Stimulated activated CD8-positive, alpha-beta memory T cell treated with anti-CD3 and anti-CD28 coated beads, Interleukin-15, amount 100 ng/mL, for 4 hours (primary cell): Measurements from ENCODE around the gene RASSF5.

Experiments
- DNase-seq, 2 donors: peaks; one replicate each; pipeline ENCODE4 v3.0.0-alpha.2; 2020; ENCODE audit warnings: low read depth in 2 of 2

The RASSF5 gene

DNA sequence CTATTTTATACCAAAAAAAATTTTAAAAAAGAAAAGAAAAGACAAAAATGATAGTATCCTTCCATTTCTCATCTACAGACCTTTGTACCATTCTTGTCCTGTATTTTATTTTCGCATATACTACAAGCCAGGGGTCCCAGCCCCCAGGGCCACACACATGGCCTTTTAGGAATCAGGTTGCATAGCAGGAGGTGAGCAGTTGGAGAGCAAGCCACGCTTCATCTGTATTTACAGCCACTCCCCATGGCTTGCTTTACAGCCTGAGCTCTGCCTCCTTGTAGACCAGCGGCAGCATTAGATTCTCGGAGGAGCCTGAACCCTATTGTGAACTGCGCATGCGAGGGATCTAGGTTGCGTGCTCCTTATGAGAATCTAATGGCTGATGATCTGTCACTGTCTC, 39.8 kb downstream of the RASSF5 start:
- no peak for DNase-seq

DNA sequence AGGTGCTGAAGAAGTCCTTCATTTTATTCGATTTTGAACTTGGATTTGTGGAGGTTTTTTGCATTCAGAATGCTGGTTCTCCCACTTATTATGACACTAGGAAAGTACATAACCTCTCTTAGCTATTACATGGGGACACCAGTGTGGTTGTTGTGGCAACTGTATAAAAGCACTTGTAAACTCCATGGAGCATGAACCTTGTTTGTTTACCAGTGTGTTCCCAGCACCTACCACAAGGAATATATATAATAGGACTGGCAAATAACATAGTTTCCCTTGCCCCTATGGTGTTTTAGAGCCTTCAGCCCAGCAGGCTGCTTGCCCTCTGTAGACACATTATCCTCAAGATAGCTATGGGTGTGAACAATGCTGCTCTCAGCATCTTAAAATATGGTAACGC, 43.1 kb downstream of the RASSF5 start:
- no peak for DNase-seq

DNA sequence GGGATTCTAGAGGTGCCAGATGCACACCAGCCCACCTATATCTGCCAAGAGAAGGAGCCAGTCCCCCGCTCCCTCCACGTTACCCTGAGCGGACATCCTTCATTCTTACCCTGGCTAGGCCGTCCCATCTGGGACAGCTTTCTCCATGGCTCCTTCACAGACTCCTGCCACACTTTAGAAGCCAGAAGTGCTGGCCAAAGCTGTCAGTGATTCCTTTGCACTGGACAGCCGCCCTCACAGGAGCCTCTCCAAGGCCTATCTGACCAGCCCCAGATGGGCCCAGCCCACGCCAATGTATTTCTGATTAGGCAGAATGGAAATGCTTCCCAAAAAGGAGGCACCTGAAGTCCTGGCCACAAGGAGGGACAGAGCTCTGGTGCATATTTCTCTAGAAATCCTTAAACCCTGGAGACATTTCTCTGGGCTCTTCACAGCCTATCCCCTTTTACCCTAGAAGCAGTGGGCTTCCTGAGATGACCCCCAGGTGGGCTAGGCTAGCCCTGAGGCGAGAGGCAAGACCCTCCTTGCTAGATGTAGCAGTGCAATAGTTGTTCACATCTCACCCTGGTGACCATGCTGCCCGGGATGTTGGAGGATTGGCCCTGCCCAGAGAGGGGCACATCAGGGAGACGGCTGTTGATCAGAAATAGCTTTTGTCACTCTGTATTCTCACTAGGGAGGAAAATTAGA, 44.1 kb downstream of the RASSF5 start:
- no peak for DNase-seq

DNA sequence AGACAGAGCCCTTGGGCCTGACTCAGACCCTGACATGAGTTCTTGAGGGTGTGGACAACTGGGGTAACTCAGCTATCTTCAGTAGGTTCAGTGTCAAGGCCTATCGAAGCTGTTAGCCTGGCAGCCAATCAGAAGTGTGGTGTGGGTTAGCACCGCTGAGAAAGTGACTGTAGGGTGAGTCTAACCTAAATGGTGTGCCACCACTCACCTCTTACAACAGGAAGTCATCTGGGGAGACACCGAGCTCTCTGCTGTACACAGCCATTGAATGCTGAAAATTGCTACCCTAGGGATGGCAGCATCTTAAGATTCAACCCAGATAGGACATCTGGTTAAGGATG, 44.6 kb downstream of the RASSF5 start:
- DNase-seq, result peak; percentile 54 to 75

DNA sequence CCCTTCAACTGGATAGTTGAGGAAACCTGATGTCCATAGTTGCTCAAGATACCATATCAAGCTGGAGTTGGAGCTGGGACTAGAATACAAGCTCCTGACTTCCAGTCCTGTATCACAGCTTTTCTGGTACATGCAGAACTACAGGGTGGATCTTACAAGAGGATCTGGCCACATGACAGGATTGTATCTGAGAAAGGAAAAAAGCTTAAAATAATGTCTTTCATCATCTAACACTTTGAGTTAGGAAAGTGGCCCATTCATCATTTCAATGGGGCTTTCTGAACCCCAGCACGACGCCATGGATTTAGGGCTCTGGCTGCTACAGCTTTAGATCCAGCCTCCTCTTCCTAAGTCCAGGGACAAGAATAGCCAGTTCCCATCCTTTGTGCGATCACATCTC, 46.9 kb downstream of the RASSF5 start:
- no peak for DNase-seq

DNA sequence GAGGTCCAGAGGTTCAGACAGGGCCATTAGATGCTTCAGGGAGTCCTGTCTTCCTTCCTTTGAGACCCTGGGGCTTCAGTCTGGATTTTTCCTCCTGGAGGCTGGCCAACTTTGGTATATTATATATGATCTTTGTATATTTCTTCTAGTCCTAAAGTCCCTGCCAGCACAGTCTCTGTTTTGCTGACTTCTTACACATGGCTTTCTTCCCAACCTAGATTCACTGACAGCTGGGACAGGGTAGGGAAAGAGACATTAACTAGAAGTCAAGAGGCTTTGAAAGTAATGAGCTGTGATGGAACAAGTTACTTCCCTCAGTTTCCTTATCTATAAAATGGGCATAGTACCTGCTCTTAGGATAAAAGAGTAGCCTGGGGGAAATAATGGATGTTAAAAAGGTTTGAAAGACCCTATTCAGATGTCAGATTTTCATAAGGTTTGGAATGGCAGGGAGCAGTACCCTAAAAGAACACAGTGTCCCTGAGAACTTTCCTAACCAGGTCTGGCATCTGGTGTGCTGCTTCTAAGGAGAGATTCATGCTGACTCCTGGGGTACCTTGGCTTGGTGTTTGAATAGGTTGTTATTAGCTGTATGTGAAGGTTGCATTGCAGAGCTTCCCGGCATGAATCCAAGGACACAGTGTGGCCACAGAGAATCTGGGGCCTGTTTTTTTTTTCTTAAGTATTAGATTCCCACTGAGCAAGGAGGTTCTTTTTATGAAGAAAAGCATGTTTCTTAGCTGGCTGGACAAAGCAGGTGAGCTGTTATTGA, 47.6 kb downstream of the RASSF5 start:
- DNase-seq, result no peak

DNA sequence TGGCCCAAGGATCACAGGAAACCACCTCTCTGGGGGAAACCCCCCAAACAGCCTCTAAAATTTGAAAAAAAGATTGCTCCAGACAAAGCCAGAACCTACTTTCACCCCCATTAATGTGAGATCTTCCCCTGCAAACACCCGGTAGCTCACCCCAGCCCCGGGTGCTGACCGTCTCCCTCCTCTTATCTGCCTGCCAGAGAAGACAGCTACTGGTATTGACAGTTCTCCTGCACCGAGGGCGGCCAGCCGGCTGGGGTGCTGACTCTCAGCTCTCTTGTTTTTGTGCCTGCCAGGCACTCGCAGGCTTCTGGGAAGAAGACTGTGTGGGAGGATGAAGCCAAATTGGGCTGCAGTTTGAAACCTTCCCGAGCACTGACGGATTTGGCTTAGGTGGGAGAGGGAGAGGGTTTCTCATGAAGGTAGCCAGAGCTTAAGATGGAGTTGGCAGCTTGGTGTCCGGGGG, 48.2 kb downstream of the RASSF5 start:
- no peak for DNase-seq

DNA sequence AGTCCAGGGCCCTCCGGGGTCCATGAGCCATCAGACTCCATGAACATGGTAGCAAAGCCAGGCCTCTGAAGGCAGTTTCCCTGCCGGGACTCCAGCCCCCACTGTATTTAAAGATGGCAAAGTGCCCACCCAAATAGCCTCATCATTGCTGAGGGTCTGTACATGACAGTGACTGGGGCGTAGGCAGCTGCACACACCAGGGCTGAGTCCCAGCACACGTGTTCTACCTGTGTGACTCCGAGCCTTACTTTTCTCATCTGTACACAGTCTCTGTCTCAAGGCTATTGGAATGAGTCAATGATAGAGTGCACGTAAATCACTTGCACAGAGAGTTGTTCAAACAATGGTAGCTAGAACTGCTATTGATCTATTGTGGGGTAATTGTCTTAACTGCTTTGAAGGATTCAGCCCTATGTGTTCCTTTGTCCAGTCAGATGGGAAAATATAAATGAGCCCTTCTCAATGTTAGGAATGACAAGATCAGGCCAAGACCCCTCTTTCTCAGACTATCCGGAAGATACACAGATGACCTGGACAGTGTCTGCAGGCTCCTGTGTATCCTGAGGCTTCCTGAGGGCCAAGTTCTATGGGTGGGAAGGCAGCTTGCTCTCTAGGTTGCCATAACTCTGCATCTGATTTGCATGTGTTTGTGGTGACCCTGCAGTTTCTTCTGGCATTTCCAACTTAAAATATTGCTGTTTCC, 48.9 kb downstream of the RASSF5 start:
- DNase-seq, result no peak

DNA sequence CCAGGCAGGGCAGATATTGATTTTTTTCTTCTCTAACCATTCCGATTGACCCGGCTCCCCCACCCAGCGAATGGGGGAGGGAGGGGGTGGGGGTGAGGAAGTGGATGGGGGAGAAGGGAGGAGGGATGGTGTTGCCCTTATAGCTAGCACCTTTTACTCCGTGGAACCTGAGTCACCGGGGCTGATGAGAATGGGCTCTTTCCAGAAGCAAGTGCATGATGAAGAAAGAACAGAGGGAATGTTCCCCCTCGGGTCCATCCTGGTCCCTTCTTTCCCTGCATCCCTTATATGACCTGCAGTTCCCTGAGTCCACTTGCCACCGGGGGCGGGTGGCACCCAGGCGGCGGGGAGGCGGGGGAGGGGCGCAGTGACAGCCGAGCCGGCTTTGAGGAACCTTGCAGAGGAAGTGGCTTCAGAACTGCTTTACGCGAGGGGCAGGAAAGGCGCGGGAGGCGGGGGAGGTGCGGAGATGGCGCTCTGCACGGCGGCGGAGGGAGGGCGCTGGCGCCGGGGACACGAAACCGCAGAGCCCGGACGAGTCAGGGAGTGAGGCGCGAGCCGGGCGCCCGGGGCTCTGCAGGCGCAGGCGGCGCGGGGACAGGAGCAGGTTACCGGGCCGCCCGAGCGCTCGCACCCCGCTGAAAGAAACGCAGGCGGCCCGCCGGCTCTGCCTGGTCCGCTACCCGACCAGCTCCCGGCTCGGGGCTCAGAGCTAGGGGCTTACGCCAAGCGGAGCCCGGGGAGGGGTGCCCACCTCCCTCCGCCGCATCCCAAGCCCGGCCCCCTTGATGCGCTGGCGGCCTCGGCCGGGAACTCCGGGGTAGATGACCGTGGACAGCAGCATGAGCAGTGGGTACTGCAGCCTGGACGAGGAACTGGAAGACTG, 49.7 kb downstream of the RASSF5 start:
- peak; percentile 83 to 85 for DNase-seq

DNA sequence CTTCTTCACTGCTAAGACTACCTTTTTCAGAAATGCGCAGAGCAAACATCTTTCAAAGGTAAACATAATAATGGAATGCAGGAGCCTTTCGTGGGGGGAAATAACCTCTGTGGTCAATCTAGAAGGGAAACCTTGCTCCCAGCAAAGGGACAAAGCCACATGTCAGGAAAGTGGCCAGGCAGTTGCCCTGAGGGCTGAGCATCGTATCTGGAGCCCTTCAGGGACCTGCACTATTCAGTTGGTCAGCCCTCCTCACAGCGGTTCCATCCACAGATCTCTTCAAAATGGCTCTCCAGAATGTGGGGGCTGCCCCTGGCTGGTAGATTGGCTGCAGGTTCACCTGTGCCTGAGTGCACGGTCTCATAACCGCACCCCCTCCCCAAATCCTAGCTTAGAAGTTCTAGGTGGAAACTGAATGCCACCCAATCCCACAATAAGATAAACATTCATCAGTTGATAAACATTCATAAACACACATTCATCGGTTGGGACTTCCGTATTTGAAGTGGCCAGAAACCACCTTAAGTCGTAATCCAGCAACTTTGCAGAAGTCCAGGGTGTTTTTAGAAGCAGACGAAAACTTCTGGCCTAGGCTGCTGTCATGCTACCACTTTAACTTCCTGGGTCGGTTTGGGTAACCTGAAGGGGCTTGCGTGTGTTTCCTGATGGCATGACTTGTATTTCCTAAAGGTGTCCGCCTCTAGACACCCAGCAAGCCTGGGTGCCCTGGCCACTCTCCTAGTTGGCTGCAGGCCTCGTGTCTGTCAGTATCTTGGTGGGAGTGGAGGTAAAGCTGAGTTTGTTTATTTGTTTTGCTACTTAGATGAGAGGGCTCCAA, 50.5 kb downstream of the RASSF5 start:
- no peak for DNase-seq

DNA sequence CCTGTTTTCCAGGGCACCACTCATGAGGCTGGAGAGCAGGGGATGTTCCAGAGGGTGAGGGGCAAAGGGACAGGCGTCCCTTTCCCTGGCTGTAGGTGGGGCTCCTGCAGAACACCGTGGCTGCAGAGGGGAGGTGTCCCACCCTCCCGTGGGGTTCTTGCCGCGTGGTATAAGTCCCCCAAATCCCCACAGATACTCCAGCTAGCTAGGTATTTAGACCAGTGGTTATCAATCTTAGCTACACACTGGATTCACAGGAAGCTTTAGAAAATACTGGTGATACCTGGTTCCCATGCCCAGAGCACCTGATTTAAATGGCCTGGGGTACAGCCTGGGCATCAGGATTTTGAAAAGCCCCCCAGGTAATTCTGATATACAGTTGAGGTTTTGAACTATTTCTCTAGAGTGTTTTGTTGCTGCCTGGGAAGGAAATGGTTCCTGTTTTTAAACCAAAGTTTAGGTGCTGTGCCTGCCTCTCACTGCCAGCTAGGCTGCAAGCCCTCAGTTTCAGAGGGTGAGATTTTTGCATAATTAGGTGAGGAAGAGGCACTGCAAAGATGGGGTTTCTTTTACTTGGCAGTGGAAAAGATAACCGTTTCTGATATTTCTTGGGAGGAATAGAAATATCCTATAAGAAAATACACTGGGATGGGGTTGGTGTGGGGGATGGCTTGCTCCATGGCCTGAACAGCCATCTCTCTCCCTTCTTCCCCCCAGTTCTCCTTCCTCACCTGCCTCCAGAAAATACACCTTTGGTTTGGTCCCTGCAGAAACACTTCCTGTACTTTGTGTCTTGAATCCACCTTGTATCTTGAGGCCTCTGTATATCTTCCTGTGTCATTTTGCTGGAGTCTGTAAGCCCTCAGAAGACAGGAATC, 51.7 kb downstream of the RASSF5 start:
- DNase-seq, result no peak

DNA sequence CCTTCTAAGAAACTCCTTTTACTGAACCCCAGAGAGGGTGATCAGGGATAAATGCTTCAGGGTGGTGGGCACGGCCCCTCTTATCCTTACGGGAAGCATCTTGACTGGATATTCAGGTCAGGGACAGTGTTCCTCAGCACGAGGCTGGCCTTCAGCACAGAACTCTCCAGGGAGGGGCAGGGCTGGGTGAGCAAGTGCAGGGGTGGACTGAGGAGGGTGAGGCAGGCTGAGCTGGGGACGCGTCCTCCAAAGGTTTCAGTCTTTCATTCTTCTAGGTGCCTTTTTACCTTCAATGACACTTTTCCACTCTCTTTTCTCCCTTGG, 52.3 kb downstream of the RASSF5 start:
- DNase-seq, result no peak

DNA sequence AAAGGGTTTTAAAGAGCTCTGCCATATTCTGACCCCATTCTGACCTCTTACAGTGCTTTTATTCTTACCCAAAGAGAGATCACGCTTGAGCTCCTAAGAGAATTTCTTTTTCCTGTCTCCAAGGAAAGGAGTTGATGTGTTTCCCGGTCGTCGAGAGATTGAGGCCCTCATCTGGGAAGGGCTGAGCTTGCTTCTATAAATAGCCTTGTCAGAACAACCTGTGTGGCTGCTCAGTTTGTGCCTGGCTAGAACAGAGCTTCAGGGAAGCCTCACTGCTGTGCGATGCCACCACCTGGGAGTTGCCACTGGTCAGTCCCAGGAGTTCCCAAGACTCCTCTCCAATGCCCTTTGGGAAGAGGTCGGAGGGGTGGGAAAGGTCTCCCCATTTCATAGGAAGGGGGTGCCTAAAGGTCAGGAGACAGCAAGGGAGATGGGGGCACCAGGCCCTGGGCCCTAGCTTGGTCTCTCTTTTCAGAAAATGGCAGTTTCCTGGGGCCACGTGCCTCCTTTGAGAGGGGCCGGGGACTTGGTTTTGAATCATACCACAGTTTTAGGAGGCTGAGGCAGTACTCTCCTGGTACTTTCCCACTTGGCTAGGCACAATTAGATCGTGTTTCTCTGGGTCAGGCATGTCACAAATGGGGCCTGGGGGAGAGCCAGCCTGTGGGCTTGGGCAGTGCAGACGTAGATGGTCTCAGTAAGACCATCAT, 52.8 kb downstream of the RASSF5 start:
- DNase-seq, result no peak

DNA sequence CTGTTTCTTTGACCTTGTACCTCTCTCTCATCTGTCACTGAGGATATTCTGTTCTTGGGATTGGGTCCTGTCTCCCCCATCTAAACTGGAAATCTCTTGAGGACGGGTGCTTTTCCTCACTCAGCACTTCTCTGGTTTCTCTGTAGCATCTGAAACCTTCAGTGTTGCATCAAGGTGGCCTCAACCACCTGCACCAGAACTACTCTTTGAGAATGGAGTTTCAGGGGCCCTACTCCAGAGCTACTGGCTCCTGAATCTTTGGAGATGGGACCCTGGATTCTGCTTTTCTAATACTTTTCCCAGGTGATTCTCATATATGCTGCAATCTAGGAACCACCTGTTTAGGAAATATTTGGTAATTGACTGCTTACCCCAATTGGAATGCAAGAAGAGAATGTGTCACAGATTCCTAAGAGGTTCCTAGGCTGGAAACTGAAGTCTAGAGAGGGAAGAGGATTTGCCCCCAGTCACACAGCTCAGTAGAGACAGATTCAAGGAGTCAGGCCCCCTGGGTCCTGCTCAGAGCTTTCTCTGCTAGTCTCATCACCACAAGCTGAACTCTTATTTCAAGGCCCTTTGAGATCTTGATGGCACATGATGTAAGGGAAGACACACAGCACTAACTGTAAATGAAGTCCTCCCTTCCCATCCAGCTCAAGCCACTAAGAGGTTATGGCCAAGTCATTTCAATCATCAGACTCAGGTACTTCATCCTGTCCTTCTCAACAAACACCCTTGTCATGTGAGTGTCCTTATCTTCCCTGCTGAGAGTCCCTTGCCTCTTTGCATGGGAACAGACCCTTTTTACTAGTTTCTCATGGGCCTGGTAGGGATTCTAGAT, 56.3 kb downstream of the RASSF5 start:
- no peak for DNase-seq

DNA sequence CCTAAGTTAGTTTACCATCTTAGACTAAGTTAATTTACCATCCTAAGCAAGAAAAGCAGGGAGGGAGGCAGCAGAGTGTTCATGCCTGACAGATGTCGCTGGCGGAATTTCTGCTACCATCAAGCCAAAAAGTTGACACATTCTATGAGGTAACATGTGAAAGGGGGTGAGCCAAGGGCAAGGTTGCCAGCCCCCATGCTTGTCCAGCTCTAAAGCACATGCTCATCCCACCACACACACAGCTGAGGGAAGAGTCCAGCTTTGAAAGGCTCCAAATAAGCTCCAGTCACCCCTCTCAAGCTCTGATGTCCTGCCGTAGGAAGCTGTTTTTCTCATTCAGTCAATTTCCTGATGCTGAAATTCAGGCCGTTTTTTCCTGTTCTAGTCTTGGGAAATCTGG, 58.7 kb downstream of the RASSF5 start:
- DNase-seq, result no peak

DNA sequence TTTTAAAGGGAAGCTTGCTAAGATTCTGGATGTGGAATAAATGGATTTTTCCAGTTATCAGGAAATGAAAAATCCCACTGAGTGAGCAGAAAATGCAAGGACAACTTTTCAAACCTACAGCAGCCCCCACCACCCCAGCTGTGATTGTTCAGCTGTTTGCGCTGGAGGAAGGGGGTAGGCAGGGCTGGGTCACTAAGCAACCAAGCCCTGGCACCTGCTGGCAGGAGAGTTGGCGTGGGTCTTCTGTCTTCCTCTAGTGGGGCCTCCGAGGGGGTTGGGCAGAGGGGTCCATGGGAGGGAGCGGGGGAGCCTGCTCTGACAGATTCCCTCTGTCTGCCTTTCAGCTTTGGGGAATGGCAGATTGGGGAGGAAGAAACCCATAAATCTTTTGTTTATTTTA, 59.7 kb downstream of the RASSF5 start:
- DNase-seq, result no peak

DNA sequence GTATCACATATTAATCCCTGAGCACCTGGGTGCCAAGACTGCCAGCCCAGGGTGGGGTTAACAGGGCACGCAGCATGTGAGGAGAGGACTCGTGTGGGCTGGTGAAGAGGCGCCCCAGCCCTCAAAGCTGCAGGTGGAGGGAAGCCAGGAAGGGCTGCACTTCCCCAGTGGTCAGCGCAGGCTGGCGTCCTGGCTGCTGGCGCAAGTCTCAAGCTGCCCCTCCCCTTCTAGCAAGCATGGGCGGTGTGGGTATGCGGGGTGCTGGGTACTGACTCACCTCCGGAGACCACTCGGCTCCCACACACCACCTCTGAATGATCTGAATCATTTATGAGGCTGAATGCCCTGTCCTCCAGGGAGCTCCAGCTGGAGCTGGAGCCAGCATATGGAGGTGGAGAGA, 60.9 kb downstream of the RASSF5 start:
- no peak for DNase-seq

DNA sequence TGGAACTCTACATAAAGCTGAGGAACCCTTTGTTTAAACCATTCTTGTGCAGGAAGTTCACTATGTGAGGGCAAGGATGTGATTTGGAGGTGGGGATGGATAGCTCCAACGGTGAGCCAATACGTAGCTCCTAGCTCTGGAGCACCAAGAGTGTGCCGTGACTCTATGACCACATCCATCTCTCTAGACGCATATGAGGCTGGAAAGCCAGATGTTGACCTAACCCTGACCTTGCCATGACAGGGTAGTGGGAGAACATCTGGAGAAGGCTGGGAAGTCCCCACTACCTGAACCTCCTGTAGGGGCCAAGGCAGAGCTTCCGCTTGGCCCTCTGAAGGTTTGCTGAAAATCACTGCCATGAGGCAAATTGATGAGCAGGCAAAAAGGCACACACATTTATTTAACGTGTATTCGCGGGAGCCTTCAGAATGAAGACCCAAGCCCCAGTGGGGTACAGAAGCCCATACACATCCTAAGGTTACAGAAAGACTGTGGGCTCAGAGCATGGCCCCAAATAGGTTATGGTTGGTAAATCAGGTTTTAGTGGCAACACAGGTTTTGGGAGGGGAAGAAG, 61.5 kb downstream of the RASSF5 start:
- no peak for DNase-seq
